PC-3 (cell line): ENCODE results near the gene AP3S2. TPM values are rescaled to one million over a fixed set of nuclear protein-coding genes. Genes with fewer than 3 reads are reported as not detected.

ENCODE experiments used
- ATAC-seq: fragments of 200-7000 bp; cut with Tn5 transposase; 2 replicates; pipeline ENCODE4 v1.9.1; 2020; ENCODE audit warnings: mild to moderate bottlenecking, moderate library complexity
- BruUV-seq: library from RNA; stranded (reverse); fragments of 400-500 nt; replicated peaks from 2 replicates; lab custom pipeline; 2021; lab: Mats Ljungman, UMichigan
- CTCF ChIA-PET: fragments of 300-600 bp; sonication (Branson Sonifier 250); formaldehyde crosslinking; loops from one replicate; lab custom pipeline; 2022; ENCODE audit warnings: antibody characterized with exemption; lab: Charles Lee
- POLR2A ChIA-PET: fragments of 300-600 bp; sonication (Branson Sonifier 250); formaldehyde crosslinking; loops from one replicate; lab custom pipeline; 2022; ENCODE audit warnings: antibody characterized with exemption; ENCODE audit not compliant: unreplicated experiment; lab: Charles Lee
- DNase-seq: peaks from one replicate; pipeline ENCODE4 v3.0.0-alpha.2; 2015
- H2AFZ ChIP-seq: fragments of 300-600 bp; sonication (generic); 2 replicates; pipeline ENCODE4 v1.6.0; 2016; ENCODE audit warnings: antibody characterized with exemption, low read length
- H3F3A ChIP-seq: fragments of 300-600 bp; sonication (generic); one replicate; pipeline ENCODE4 v1.6.0; 2017; ENCODE audit warnings: antibody characterized with exemption, low read length, control low read depth, mild to moderate bottlenecking; ENCODE audit not compliant: unreplicated experiment
- H3K27ac ChIP-seq: fragments of 300-600 bp; sonication (generic); 2 replicates; pipeline ENCODE4 v1.5.1; 2016; ENCODE audit warnings: mild to moderate bottlenecking, low read length
- H3K27me3 ChIP-seq: fragments of 300-600 bp; sonication (generic); 2 replicates; pipeline ENCODE4 v1.6.1; 2016; ENCODE audit warnings: low read length, mixed read lengths
- H3K36me3 ChIP-seq: fragments of 300-600 bp; sonication (generic); 2 replicates; pipeline ENCODE4 v1.6.1; 2016; ENCODE audit warnings: low read depth, mixed run types, low read length, mixed read lengths
- H3K4me1 ChIP-seq: fragments of 300-600 bp; sonication (generic); 2 replicates; pipeline ENCODE4 v1.5.1; 2016; ENCODE audit warnings: low read length; ENCODE audit not compliant: insufficient read depth
- H3K4me2 ChIP-seq: fragments of 300-600 bp; sonication (generic); 2 replicates; pipeline ENCODE4 v1.6.0; 2016; ENCODE audit warnings: low read length
- H3K4me3 ChIP-seq: fragments of 300-600 bp; sonication (generic); 2 replicates; pipeline ENCODE4 v1.5.1; 2016; ENCODE audit warnings: mild to moderate bottlenecking, low read length, mixed read lengths
- H3K79me2 ChIP-seq: fragments of 300-600 bp; sonication (generic); 2 replicates; pipeline ENCODE4 v1.6.1; 2017; ENCODE audit warnings: low read length, mixed read lengths
- H3K9ac ChIP-seq: fragments of 300-600 bp; sonication (generic); 2 replicates; pipeline ENCODE4 v1.6.0; 2016; ENCODE audit warnings: mild to moderate bottlenecking, low read length
- H3K9me2 ChIP-seq: fragments of 300-600 bp; sonication (generic); replicated peaks from 2 replicates; pipeline ENCODE4 v1.6.1; 2016; ENCODE audit warnings: mixed run types, low read length, mixed read lengths
- H3K9me3 ChIP-seq: fragments of 300-600 bp; sonication (generic); 2 replicates; pipeline ENCODE4 v1.6.1; 2016; ENCODE audit warnings: low read length, mixed read lengths
- H4K20me1 ChIP-seq: fragments of 300-600 bp; sonication (generic); 2 replicates; pipeline ENCODE4 v1.6.1; 2016; ENCODE audit warnings: low read length, mixed read lengths
- CTCF ChIP-seq: fragments of 300-600 bp; sonication (generic); conservative IDR thresholded peaks from 2 replicates; pipeline ENCODE4 v1.5.1; 2017; ENCODE audit warnings: antibody characterized with exemption, low read depth, mild to moderate bottlenecking, low read length
- EZH2 ChIP-seq: fragments of 300-600 bp; sonication (generic); IDR thresholded peaks from one replicate; pipeline ENCODE4 v1.6.1; 2017; ENCODE audit warnings: antibody characterized with exemption, mild to moderate bottlenecking, low read length; ENCODE audit not compliant: unreplicated experiment
- EZH2phosphoT487 ChIP-seq: fragments of 300-600 bp; sonication (generic); IDR thresholded peaks from 2 replicates; pipeline ENCODE4 v1.6.1; 2018; ENCODE audit warnings: mild to moderate bottlenecking, antibody characterized with exemption, low read length, borderline replicate concordance
- intact Hi-C: fragments of 100-400 bp; cut with micrococcal nuclease; formaldehyde crosslinking; loops from 2 replicates; pipeline ENCODE4 v1.9.0; 2023
- total RNA-seq: library from RNA; depleted of rRNA; stranded (reverse); fragments of >200 nt; gene quantifications from 2 replicates; pipeline ENCODE4 v1.2.3, GENCODE V29; 2014

AP3S2 gene
- total RNA-seq, 1 experiment from 2014 or later: 18.8 TPM

DNA sequence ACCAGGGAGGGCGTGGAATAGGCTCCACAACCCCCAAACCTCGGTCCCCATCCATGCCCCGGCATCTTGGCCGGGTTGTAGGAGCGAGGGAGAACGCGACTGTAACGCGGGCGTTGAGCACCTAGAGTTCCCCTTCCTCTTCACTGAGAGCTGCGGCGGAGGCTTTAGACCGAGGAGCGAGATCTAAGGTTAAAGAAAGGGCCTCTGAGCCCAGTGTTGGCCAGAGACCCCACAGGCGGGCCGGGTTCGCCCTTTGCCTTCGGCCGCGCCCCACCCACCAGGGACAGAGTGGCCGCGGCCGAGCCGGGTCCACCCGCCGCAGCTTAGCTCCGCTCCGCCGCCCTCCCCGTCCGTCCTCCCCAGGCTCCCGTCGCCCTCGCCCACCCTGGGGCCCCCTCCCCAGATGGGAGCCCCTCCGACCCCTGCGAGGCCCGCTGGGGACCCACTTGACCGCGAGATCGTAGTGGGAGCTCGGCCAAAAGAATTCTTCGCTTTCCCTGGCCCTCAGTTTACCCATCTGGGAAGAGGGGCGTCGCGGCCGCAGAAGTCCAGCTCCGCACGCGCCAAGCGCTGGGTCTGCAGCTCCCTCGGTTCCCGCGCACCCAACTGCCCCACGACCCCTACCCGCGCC lies 79.6 kb downstream of the AP3S2 start:
- no TSS peak for BruUV-seq
- Histone ChIP-seq H2AFZ (no peak overlapping the region), H3K9ac (peak overlapping the region; percentile 54)

GRCh38 chr15:89813381-89814111 lies 80.2 kb downstream of the AP3S2 start:
- no peak for DNase-seq

More for the DNA sequence above, 79.6 kb downstream of the AP3S2 start:
- peak overlapping the region; percentile 77 for H3K4me2 ChIP-seq
- no peaks in the 10 kb centered on the region for H3F3A ChIP-seq
- H3K9me3 ChIP-seq: no peaks in the 10 kb centered on the region
- ChIA-PET POLR2A (no interaction called here), CTCF (no interaction called here)
- H3K9me2 ChIP-seq: no peaks in the 10 kb centered on the region
- no peaks in the 10 kb centered on the region for H4K20me1 ChIP-seq
- peak overlapping the region; percentile 16; the same call in 1 of the 2 replicates for H3K27ac ChIP-seq
- peaks cover 40% of the 10 kb centered on the region for H3K4me1 ChIP-seq
- ATAC-seq: no peak
- H3K4me3 ChIP-seq: peak overlapping the region; percentile 62
- no peaks in the 10 kb centered on the region for H3K36me3 ChIP-seq
- no peak for DNase-seq
- intact Hi-C loops: no loop called here
- TF ChIP-seq CTCF: no peak
- no peaks in the 10 kb centered on the region for H3K27me3 ChIP-seq
- peaks cover 40% of the 10 kb centered on the region for H3K79me2 ChIP-seq

More at GRCh38 chr15:89813381-89814111, 80.2 kb downstream of the AP3S2 start:
- POLR2A ChIA-PET: no interaction called here
- H3K79me2 ChIP-seq: peaks cover 40% of the 10 kb centered on the region
- H3K36me3 ChIP-seq: no peaks in the 10 kb centered on the region
- H3K4me1 ChIP-seq: peaks cover 41% of the 10 kb centered on the region
- peak overlapping the region; percentile 62 for H3K4me3 ChIP-seq
- TF ChIP-seq EZH2 (no peak), CTCF (no peak), EZH2phosphoT487 (no peak)
- H2AFZ ChIP-seq: no peak overlapping the region
- H3K9me2 ChIP-seq: no peaks in the 10 kb centered on the region
- CTCF ChIA-PET: no interaction called here
- peak overlapping the region; percentile 16; the same call in 1 of the 2 replicates for H3K27ac ChIP-seq
- no peaks in the 10 kb centered on the region for H3K27me3 ChIP-seq
- BruUV-seq: TSS peak; percentile 37
- H4K20me1 ChIP-seq: no peaks in the 10 kb centered on the region
- no peaks in the 10 kb centered on the region for H3K9me3 ChIP-seq
- ATAC-seq: no peak
- H3K9ac ChIP-seq: peak overlapping the region; percentile 54
- intact Hi-C loops: no loop called here
- no peaks in the 10 kb centered on the region for H3F3A ChIP-seq
- H3K4me2 ChIP-seq: peak overlapping the region; percentile 77
